ENCODE data around the gene CDHR3.

The CDHR3 gene

GRCh38 chr7:106061301-106061979, 98.4 kb downstream of the CDHR3 start:
- no peak for DNase-seq (ENCODE audit: extremely low read depth, low read depth)
- H3K4me3 ChIP-seq (replicated peaks; ENCODE audit: low read depth, low read length): no peak overlapping the region
- TF ChIP-seq CTCF (IDR thresholded peaks at IDR 0.05; ENCODE audit: low read depth, low read length, missing control alignments): no peak

GRCh38 chr7:106062006-106062405, 98.9 kb downstream of the CDHR3 start:
- no peak for DNase-seq (ENCODE audit: extremely low read depth, low read depth)
- H3K4me3 ChIP-seq (replicated peaks; ENCODE audit: low read depth, low read length): no peak overlapping the region
- no peak for TF ChIP-seq CTCF (IDR thresholded peaks at IDR 0.05; ENCODE audit: low read depth, low read length, missing control alignments)

- TF ChIP-seq CTCF (IDR thresholded peaks at IDR 0.05; ENCODE audit: low read depth, low read length, missing control alignments): no peak
- DNase-seq (ENCODE audit: extremely low read depth, low read depth): no peak
- H3K4me3 ChIP-seq (replicated peaks; ENCODE audit: low read depth, low read length): no peak overlapping the region
Measured at GRCh38 chr7:106062521-106062931, 99.5 kb downstream of the CDHR3 start.

GRCh38 chr7:106063024-106063423, 100.0 kb downstream of the CDHR3 start:
- no peak overlapping the region for H3K4me3 ChIP-seq (replicated peaks; ENCODE audit: low read depth, low read length)
- no peak for DNase-seq (ENCODE audit: extremely low read depth, low read depth)
- no peak for TF ChIP-seq CTCF (IDR thresholded peaks at IDR 0.05; ENCODE audit: low read depth, low read length, missing control alignments)

GRCh38 chr7:106063692-106064091, 100.6 kb downstream of the CDHR3 start:
- H3K4me3 ChIP-seq (replicated peaks; ENCODE audit: low read depth, low read length): no peak overlapping the region
- no peak for DNase-seq (ENCODE audit: extremely low read depth, low read depth)
- no peak for TF ChIP-seq CTCF (IDR thresholded peaks at IDR 0.05; ENCODE audit: low read depth, low read length, missing control alignments)

- no peak for DNase-seq (ENCODE audit: extremely low read depth, low read depth)
- H3K4me3 ChIP-seq (replicated peaks; ENCODE audit: low read depth, low read length): no peak overlapping the region
- TF ChIP-seq CTCF (IDR thresholded peaks at IDR 0.05; ENCODE audit: low read depth, low read length, missing control alignments): no peak
Measured at GRCh38 chr7:106064316-106064715, 101.3 kb downstream of the CDHR3 start.
